DOHH2 (cell line): ENCODE results near the gene LYZ.
"Not testable (repeated sequence)": the region's sequence is repeated elsewhere in the genome, so short reads cannot be mapped to it uniquely, and the experiment has no call there.

Experiments
- H3F3A ChIP-seq: fragments of 200-600 bp; sonication (generic), shearing (Covaris generic); 2 replicates; pipeline ENCODE4 v1.6.0; 2016; ENCODE audit warnings: antibody characterized with exemption, mild to moderate bottlenecking; ENCODE audit not compliant: control insufficient read depth, insufficient read depth
- H3K27ac ChIP-seq: fragments of 200-600 bp; sonication (generic); 2 replicates; pipeline ENCODE4 v1.5.1; 2014; ENCODE audit warnings: low read depth, mild to moderate bottlenecking, low read length, moderate library complexity
- H3K27me3 ChIP-seq: fragments of 200-600 bp; sonication (generic); 2 replicates; pipeline ENCODE4 v1.6.1; 2014; ENCODE audit warnings: mild to moderate bottlenecking, low read length, mixed read lengths; ENCODE audit not compliant: control insufficient read depth
- H3K36me3 ChIP-seq: fragments of 200-600 bp; sonication (generic); 2 replicates; pipeline ENCODE4 v1.6.1; 2014; ENCODE audit warnings: mild to moderate bottlenecking, low read length, moderate library complexity, mixed read lengths; ENCODE audit not compliant: control insufficient read depth
- H3K4me1 ChIP-seq: fragments of 200-600 bp; sonication (generic); 2 replicates; pipeline ENCODE4 v1.6.1; 2014; ENCODE audit warnings: mild to moderate bottlenecking, low read length, mixed read lengths; ENCODE audit not compliant: control insufficient read depth
- H3K4me2 ChIP-seq: fragments of 200-600 bp; sonication (generic); 2 replicates; pipeline ENCODE4 v1.6.0; 2014; ENCODE audit warnings: mild to moderate bottlenecking, low read length, moderate library complexity
- H3K4me3 ChIP-seq: fragments of 200-600 bp; sonication (generic); 2 replicates; pipeline ENCODE4 v1.5.1; 2014; ENCODE audit warnings: mild to moderate bottlenecking, low read length, mixed read lengths
- H3K79me2 ChIP-seq: fragments of 200-600 bp; sonication (generic); 2 replicates; pipeline ENCODE4 v1.6.1; 2014; ENCODE audit warnings: mild to moderate bottlenecking, low read length, mixed read lengths; ENCODE audit not compliant: control insufficient read depth
- H3K9me2 ChIP-seq: fragments of 200-600 bp; sonication (generic); replicated peaks from 2 replicates; pipeline ENCODE4 v1.6.1; 2014; ENCODE audit warnings: mild to moderate bottlenecking, low read length, mixed read lengths; ENCODE audit not compliant: control insufficient read depth
- H3K9me3 ChIP-seq: fragments of 200-600 bp; sonication (generic); 2 replicates; pipeline ENCODE4 v1.6.1; 2014; ENCODE audit warnings: antibody characterized with exemption, low read length, mixed read lengths; ENCODE audit not compliant: control insufficient read depth, insufficient read depth
- H4K20me1 ChIP-seq: fragments of 200-600 bp; sonication (generic); 2 replicates; pipeline ENCODE4 v1.6.0; 2014; ENCODE audit warnings: low read depth, mild to moderate bottlenecking, antibody characterized with exemption, low read length, moderate library complexity; ENCODE audit not compliant: control insufficient read depth, insufficient read depth
- EZH2phosphoT487 ChIP-seq: fragments of 200-600 bp; sonication (generic); IDR thresholded peaks from 2 replicates; pipeline ENCODE4 v1.6.1; 2017; ENCODE audit warnings: borderline replicate concordance, mild to moderate bottlenecking, antibody characterized with exemption, low read length, moderate library complexity, mixed read lengths
- TF ChIP-seq, protein P1 (sequence below): fragments of 200-600 bp; sonication (generic); IDR thresholded peaks from one replicate; pipeline ENCODE4 v1.5.1; 2014; ENCODE audit warnings: antibody characterized with exemption, mild to moderate bottlenecking, low read depth, low read length; ENCODE audit not compliant: poor library complexity, severe bottlenecking

LYZ gene

DNA sequence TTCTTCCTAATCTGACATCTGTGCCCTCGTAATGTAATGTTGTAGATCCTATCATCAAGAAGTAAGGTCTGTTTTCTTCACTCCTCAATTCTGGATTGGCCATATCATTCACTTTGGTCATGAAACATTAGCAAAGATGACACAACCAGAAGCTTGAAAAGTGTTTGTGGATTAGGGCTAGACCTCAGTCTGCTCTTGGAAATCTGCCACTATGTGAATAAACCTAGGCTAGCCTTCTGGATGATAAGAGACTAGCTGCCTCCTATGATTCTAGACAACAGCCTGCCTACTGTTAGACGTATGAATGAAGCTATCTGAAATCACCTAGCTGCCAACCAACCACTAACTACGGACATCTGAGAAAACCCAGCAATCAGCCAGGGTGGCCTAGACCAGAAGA is 38.7 kb upstream of the LYZ start:
- no peaks in the 10 kb centered on the region for H3K79me2 ChIP-seq
- no peaks in the 10 kb centered on the region for H4K20me1 ChIP-seq
- H3K36me3 ChIP-seq = no peaks in the 10 kb centered on the region
- TF ChIP-seq, protein P1, sequence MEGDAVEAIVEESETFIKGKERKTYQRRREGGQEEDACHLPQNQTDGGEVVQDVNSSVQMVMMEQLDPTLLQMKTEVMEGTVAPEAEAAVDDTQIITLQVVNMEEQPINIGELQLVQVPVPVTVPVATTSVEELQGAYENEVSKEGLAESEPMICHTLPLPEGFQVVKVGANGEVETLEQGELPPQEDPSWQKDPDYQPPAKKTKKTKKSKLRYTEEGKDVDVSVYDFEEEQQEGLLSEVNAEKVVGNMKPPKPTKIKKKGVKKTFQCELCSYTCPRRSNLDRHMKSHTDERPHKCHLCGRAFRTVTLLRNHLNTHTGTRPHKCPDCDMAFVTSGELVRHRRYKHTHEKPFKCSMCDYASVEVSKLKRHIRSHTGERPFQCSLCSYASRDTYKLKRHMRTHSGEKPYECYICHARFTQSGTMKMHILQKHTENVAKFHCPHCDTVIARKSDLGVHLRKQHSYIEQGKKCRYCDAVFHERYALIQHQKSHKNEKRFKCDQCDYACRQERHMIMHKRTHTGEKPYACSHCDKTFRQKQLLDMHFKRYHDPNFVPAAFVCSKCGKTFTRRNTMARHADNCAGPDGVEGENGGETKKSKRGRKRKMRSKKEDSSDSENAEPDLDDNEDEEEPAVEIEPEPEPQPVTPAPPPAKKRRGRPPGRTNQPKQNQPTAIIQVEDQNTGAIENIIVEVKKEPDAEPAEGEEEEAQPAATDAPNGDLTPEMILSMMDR = no peak
- TF ChIP-seq EZH2phosphoT487 = no peak
- H3K4me2 ChIP-seq = no peak overlapping the region
- H3K27me3 ChIP-seq = no peaks in the 10 kb centered on the region
- H3F3A ChIP-seq = no peaks in the 10 kb centered on the region
- no peak overlapping the region for H3K4me3 ChIP-seq
- H3K9me2 ChIP-seq = no peaks in the 10 kb centered on the region
- H3K9me3 ChIP-seq = peaks cover 5% of the 10 kb centered on the region; the same call in 1 of the 2 replicates
- no peak overlapping the region for H3K27ac ChIP-seq
- H3K4me1 ChIP-seq = no peaks in the 10 kb centered on the region

DNA sequence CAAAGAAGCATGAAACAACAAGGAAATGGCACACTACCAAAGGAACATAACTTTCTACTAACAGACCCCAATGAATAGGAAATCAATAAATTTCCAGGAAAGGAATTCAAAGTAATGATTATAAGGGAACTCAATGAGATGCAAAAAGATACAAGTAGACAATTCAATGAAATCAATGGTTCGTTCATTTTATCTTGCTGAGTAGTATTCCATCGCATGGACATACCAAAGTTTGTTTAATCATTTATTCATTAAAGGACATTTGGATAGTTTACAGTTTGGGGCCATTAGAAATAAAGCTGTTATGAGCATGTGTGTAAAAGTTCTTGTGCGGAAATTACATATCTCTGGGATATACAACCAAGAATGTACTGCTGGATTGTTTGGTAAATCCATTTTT is 35.0 kb upstream of the LYZ start:
- Histone ChIP-seq H4K20me1 (no peaks in the 10 kb centered on the region), H3K79me2 (no peaks in the 10 kb centered on the region), H3K27ac (no peak overlapping the region), H3K9me3 (no peaks in the 10 kb centered on the region), H3K4me2 (no peak overlapping the region), H3K9me2 (no peaks in the 10 kb centered on the region), H3K4me3 (no peak overlapping the region), H3K4me1 (no peaks in the 10 kb centered on the region), H3F3A (no peaks in the 10 kb centered on the region), H3K27me3 (no peaks in the 10 kb centered on the region), H3K36me3 (no peaks in the 10 kb centered on the region)
- TF ChIP-seq EZH2phosphoT487 = no peak
- TF ChIP-seq, protein P1 = no peak

DNA sequence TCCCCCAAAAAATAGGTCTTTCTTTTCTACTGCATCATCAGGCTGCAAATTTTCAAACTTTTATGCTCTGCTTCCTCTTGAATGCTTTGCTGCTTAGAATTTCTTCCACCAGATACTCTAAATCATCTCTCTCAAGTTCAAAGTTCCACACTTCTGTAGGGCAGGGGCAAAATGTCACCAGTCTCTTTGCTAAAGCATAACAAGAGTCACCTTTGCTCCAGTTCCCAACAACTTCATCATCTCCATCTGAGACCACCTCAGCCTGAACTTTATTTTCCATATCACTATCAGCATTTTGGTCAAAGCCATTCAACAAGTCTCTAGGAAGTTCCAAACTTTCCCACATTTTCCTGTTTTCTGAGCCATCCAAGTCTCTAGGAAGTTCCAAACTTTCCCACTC is 31.4 kb upstream of the LYZ start:
- not testable (repeated sequence) for H3K36me3 ChIP-seq, H3K27ac ChIP-seq, H3K9me3 ChIP-seq, H3K79me2 ChIP-seq, H4K20me1 ChIP-seq, H3K9me2 ChIP-seq, H3F3A ChIP-seq, H3K4me3 ChIP-seq, H3K4me2 ChIP-seq, H3K27me3 ChIP-seq
- peaks cover 11% of the 10 kb centered on the region for H3K4me1 ChIP-seq

DNA sequence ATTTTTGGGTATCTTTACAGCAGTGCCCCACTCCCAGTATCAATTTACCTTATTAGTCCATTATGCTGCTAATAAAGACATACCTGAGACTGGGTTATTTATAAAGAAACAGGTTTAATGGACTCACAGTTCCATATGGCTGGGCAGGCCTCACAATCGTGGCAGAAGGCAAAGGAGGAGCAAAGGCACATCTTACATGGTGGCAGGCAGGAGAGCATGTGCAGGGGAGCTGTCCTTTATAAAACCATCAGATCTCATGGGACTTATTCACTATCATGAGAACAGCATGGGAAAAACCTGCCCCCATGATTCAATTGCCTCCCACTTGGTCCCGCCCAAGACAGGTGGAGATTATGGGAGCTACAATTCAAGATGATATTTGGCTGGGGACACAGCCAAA is 30.9 kb upstream of the LYZ start:
- not testable (repeated sequence) for H3K79me2 ChIP-seq, H3K4me3 ChIP-seq, H4K20me1 ChIP-seq, H3K27ac ChIP-seq, H3K9me2 ChIP-seq, H3K9me3 ChIP-seq, H3F3A ChIP-seq, H3K27me3 ChIP-seq, H3K36me3 ChIP-seq, H3K4me2 ChIP-seq
- H3K4me1 ChIP-seq = peaks cover 13% of the 10 kb centered on the region
